Immature natural killer cell (primary cell): ENCODE data around the gene CALML3. TPM values are rescaled to one million over a fixed set of nuclear protein-coding genes. Genes with fewer than 3 reads are reported as not detected.
A peak's percentile ranks its signal among the peaks of the same experiment; 100 is the strongest.
"Not testable (repeated sequence)": the region's sequence is repeated elsewhere in the genome, so short reads cannot be mapped to it uniquely, and the experiment has no call there.

Experiments
- DNase-seq, 3 donors: peaks; one replicate each; pipeline ENCODE4 v3.0.0; 2022; ENCODE audit warnings: mixed read lengths in 1 of 3
- H3K27ac Mint-ChIP-seq, 6 donors: one replicate each; pipeline ENCODE4 v1.8.0; 2020; ENCODE audit warnings: mixed read lengths in 6 of 6, mild to moderate bottlenecking in 5 of 6, inconsistent platforms in 4 of 6, moderate library complexity in 3 of 6
- H3K27me3 Mint-ChIP-seq, 3 donors: one replicate each; pipeline ENCODE4 v1.8.0; 2020 to 2021; ENCODE audit warnings: low read depth in 3 of 3, mild to moderate bottlenecking in 3 of 3, mixed read lengths in 3 of 3, moderate library complexity in 3 of 3, inconsistent platforms in 1 of 3
- H3K36me3 Mint-ChIP-seq, 3 donors: one replicate each; pipeline ENCODE4 v1.8.0; 2020; ENCODE audit warnings: mixed read lengths in 3 of 3, inconsistent platforms in 2 of 3, mild to moderate bottlenecking in 2 of 3
- H3K4me1 Mint-ChIP-seq, 2 donors: one replicate each; pipeline ENCODE4 v1.8.0; 2020; ENCODE audit warnings: inconsistent platforms in 2 of 2, mild to moderate bottlenecking in 2 of 2, mixed read lengths in 2 of 2, moderate library complexity in 1 of 2
- H3K4me3 Mint-ChIP-seq, 5 donors: one replicate each; pipeline ENCODE4 v1.8.0; 2020; ENCODE audit warnings: mild to moderate bottlenecking in 5 of 5, mixed read lengths in 5 of 5, inconsistent platforms in 3 of 5, moderate library complexity in 3 of 5
- H3K9me3 Mint-ChIP-seq, 6 donors: one replicate each; pipeline ENCODE4 v1.8.0; 2020; ENCODE audit warnings: mild to moderate bottlenecking in 6 of 6, mixed read lengths in 6 of 6, inconsistent platforms in 4 of 6, moderate library complexity in 3 of 6
- polyA plus RNA-seq, 3 donors: library from polyadenylated mRNA; unstranded; fragments of 300-500 nt; fragmentation: Illumina TruSeq; gene quantifications; one replicate each; pipeline ENCODE4 v1.2.3, GENCODE V29; 2021

CALML3 gene
- polyA plus RNA-seq, 3 donors from 2014 or later = not detected

- Mint-ChIP-seq H3K4me1 (peaks cover 17 to 18% of the 10 kb centered on the region in 2 donors), H3K27me3 (peaks cover 0 to 7% (median 6%) of the 10 kb centered on the region in 3 donors), H3K36me3 (no peaks in the 10 kb centered on the region), H3K9me3 (no peaks in the 10 kb centered on the region), H3K4me3 (peak overlapping the region in 1 of 5 donors; percentile 7), H3K27ac (peak overlapping the region in 1 of 6 donors; percentile 27)
- DNase-seq = no peak
These were observed 27.0 kb downstream of the CALML3 start for GRCh38 chr10:5551531-5552375.

- no peaks in the 10 kb centered on the region for H3K36me3 Mint-ChIP-seq
- H3K9me3 Mint-ChIP-seq = no peaks in the 10 kb centered on the region
- peaks cover 0 to 6% (median 3%) of the 10 kb centered on the region in 3 donors for H3K27me3 Mint-ChIP-seq
- peak overlapping the region in 2 of 6 donors; percentile 27 to 45 for H3K27ac Mint-ChIP-seq
- H3K4me1 Mint-ChIP-seq = peaks cover 17 to 18% of the 10 kb centered on the region in 2 donors
- no peak for DNase-seq
- H3K4me3 Mint-ChIP-seq = no peak overlapping the region
These were observed 27.9 kb downstream of the CALML3 start for GRCh38 chr10:5552376-5553321.

GRCh38 chr10:5553400-5554170, 28.8 kb downstream of the CALML3 start:
- H3K27ac Mint-ChIP-seq = no peak overlapping the region
- H3K4me1 Mint-ChIP-seq = peaks cover 17 to 18% of the 10 kb centered on the region in 2 donors
- H3K27me3 Mint-ChIP-seq = peaks cover 0 to 6% (median 3%) of the 10 kb centered on the region in 3 donors
- no peak for DNase-seq
- H3K4me3 Mint-ChIP-seq = no peak overlapping the region
- H3K9me3 Mint-ChIP-seq = no peaks in the 10 kb centered on the region
- no peaks in the 10 kb centered on the region for H3K36me3 Mint-ChIP-seq

DNA sequence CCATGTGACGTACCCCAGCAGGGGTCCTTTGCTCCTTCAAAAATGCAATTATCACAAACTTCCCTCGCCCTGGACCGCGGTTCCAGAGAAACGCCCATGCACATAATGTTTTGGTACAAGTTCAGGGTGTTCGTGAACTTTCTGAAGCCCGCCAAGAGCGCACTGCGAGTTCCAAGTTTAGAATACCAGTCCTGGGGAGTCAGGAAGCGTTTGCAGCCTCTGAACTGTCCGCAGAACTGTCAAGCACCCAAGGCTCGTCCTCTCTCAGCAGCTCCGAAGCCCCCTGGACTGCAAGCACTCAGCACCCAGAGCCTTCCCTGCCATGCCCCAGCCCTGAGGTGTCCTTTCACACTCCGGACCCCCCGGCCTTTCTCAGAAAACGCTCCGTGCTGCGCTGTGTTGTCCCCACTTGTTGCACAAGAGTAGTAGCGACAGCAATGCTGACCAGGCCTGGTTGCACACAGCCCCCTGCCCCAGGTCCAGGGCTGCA, 30.3 kb downstream of the CALML3 start:
- H3K27me3 Mint-ChIP-seq = peaks cover 0 to 6% (median 3%) of the 10 kb centered on the region in 3 donors
- no peak for DNase-seq
- no peak overlapping the region for H3K27ac Mint-ChIP-seq
- no peaks in the 10 kb centered on the region for H3K36me3 Mint-ChIP-seq
- H3K4me1 Mint-ChIP-seq = peaks cover 17 to 18% of the 10 kb centered on the region in 2 donors
- no peak overlapping the region for H3K4me3 Mint-ChIP-seq
- H3K9me3 Mint-ChIP-seq = no peaks in the 10 kb centered on the region

GRCh38 chr10:5555881-5556280, 31.1 kb downstream of the CALML3 start:
- no peak for DNase-seq
- no peaks in the 10 kb centered on the region for H3K9me3 Mint-ChIP-seq
- no peak overlapping the region for H3K27ac Mint-ChIP-seq
- no peaks in the 10 kb centered on the region for H3K36me3 Mint-ChIP-seq
- H3K4me1 Mint-ChIP-seq = peaks cover 9 to 14% of the 10 kb centered on the region in 2 donors
- H3K4me3 Mint-ChIP-seq = no peak overlapping the region
- H3K27me3 Mint-ChIP-seq = peaks cover 0 to 6% (median 4%) of the 10 kb centered on the region in 3 donors

DNA sequence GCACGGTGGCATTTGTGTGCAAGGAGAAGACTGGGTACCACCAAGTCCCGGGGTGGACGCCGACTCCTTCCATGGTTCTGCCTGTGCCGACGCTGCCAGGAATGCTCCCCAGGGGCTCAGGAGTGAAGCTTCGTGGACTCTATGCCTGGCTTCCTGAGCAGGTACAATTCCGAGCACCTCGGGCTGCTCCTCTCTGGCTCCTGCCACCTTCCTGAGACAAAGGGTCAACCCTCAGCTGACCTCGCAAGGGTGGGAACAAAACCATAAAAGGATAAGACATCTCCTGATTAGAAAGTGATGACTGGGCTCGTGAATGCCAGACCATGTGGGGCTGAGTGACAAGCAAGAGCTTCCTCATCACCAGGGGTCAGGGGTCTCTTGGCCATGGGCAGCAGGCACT, 31.8 kb downstream of the CALML3 start:
- peaks cover 0 to 5% (median 4%) of the 10 kb centered on the region in 3 donors for H3K27me3 Mint-ChIP-seq
- H3K4me3 Mint-ChIP-seq = no peak overlapping the region
- DNase-seq = no peak
- no peak overlapping the region for H3K27ac Mint-ChIP-seq
- H3K9me3 Mint-ChIP-seq = no peaks in the 10 kb centered on the region
- peaks cover 6 to 11% of the 10 kb centered on the region in 2 donors for H3K4me1 Mint-ChIP-seq
- no peaks in the 10 kb centered on the region for H3K36me3 Mint-ChIP-seq

GRCh38 chr10:5557040-5557721, 32.4 kb downstream of the CALML3 start:
- no peak overlapping the region for H3K27ac Mint-ChIP-seq
- peaks cover 0 to 2% (median 2%) of the 10 kb centered on the region in 3 donors for H3K27me3 Mint-ChIP-seq
- H3K36me3 Mint-ChIP-seq = no peaks in the 10 kb centered on the region
- no peaks in the 10 kb centered on the region for H3K9me3 Mint-ChIP-seq
- no peak for DNase-seq
- peaks cover 0 to 5% of the 10 kb centered on the region in 2 donors for H3K4me1 Mint-ChIP-seq
- H3K4me3 Mint-ChIP-seq = no peak overlapping the region

DNA sequence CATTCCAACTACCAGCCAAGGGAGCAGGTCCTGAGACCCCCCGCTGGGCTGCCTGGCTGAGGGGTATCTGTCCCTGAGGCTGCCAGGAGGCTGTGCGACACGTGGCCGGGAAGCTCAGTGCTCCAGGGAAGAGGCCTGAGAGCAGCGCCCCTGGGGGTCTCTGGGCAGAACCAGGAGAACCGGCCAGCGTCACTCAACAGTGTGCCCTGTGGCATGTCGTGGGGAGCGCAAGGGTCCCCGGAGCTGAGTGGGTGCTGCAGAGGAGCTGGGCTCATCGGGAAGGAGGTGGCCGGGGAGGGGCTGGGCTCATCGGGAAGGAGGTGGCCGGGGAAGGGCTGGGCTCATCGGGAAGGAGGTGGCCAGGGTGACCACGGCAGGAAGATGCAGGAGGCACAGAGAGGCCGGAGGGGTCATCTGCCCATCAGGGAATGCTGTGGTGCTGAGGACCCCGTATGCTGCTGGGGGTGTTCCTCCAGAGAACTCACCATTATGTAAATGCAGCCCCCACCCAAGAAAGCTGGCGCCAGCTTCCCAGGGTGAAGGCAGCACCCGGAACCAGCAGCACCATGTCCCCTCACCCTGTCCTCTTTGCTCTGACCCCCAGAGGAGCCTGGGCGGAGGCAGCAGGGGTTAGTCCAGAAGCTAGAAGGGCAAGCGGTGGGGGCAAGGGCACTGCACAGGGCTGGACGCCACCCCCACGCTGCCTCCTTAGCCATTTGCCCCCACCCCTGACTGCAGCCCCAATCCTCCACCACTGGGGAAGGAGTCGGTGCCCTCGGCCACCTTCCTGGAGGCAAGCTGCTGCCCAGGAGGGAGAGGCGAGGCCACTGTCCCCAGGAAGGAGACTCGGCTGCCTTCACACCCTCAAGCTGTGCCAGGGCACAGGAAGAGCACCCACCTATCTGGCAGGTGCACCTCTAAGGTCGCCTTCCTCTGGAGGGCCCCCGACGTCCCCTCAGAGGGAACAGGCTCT, 33.3 kb downstream of the CALML3 start:
- Mint-ChIP-seq H3K27ac (no peak overlapping the region), H3K36me3 (no peaks in the 10 kb centered on the region), H3K27me3 (peaks cover 0 to 3% (median 2%) of the 10 kb centered on the region in 3 donors), H3K9me3 (no peaks in the 10 kb centered on the region), H3K4me1 (no peaks in the 10 kb centered on the region), H3K4me3 (no peak overlapping the region)
- DNase-seq = no peak

DNA sequence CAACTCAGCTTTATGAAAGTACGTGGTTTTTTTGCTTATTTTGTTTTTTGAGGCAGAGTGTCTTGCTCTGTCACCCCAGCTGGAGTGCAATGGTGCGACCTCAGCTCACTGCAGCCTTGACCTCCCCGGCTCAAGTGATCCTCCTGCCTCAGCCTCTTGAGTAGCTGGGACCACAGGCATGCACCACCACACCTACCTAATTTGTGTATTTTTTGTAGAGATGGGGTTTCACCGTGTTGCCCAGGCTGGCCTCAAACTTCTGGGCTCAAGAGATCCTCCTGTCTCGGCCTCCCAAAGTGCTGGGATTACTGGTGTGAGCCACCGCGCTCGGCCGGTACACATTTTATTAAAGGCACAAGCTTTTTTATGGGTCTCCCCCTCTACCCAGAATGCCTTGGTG, 34.3 kb downstream of the CALML3 start:
- H3K9me3 Mint-ChIP-seq, H3K4me1 Mint-ChIP-seq, H3K27ac Mint-ChIP-seq, DNase-seq, H3K4me3 Mint-ChIP-seq, H3K36me3 Mint-ChIP-seq, H3K27me3 Mint-ChIP-seq: not testable (repeated sequence)

- H3K9me3 Mint-ChIP-seq = no peaks in the 10 kb centered on the region
- H3K4me3 Mint-ChIP-seq = no peak overlapping the region
- H3K27ac Mint-ChIP-seq = no peak overlapping the region
- peaks cover 0 to 3% (median 2%) of the 10 kb centered on the region in 3 donors for H3K27me3 Mint-ChIP-seq
- H3K36me3 Mint-ChIP-seq = no peaks in the 10 kb centered on the region
- peaks cover 6 to 7% of the 10 kb centered on the region in 2 donors for H3K4me1 Mint-ChIP-seq
- DNase-seq = no peak
These were observed 34.9 kb downstream of the CALML3 start for GRCh38 chr10:5559642-5560141.

DNA sequence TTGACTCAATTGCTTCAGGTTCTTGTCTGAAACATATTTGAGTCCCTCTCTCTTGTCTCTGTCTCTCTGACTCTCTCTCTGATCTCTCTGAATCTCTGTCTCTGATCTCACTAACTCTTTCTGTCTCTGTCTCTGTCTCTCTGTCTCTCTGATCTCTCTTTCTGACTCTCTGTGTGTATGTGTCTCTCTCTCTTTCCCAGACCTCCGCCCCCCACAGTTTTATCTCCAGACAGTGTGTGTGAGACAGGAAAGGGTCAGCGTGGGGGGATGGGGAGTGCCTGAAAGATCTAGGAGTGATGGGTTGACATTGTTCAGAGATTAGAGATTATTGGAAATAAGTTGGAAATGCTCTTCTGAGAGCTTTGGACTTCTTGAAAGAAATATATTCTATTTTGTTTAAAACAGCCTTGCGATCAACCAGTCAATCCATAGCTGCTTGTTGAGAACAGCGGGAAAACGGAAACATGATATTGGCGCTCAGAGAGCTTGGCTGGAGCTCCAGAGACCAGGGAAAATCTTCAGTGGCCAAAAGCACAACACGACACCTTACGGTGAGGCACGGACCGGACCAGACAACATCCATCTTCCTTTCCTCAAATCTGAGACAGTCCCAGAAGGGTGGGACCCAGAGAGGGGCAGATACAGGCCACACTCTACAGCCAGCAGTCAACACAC, 35.5 kb downstream of the CALML3 start:
- Mint-ChIP-seq H3K27ac (no peak overlapping the region), H3K27me3 (peaks cover 0 to 3% (median 2%) of the 10 kb centered on the region in 3 donors), H3K9me3 (no peaks in the 10 kb centered on the region), H3K4me1 (peaks cover 9 to 11% of the 10 kb centered on the region in 2 donors), H3K36me3 (no peaks in the 10 kb centered on the region), H3K4me3 (no peak overlapping the region)
- DNase-seq = no peak
